Nephron (organoid): ENCODE data around the gene TRIOBP.
A peak's percentile ranks its signal among the peaks of the same experiment; 100 is the strongest.

Experiments
- H3K27ac Mint-ChIP-seq, 3 experiments: 2 replicates each; pipeline ENCODE4 v1.8.0; 2020; ENCODE audit warnings: mixed read lengths in 3 of 3, mild to moderate bottlenecking in 2 of 3, moderate library complexity in 1 of 3
- H3K27me3 Mint-ChIP-seq: 2 replicates; pipeline ENCODE4 v1.8.0; 2021; ENCODE audit warnings: low read depth, mild to moderate bottlenecking, moderate library complexity, mixed read lengths
- H3K36me3 Mint-ChIP-seq: 2 replicates; pipeline ENCODE4 v1.8.0; 2020; ENCODE audit warnings: low read depth, mixed read lengths
- H3K4me1 Mint-ChIP-seq: 2 replicates; pipeline ENCODE4 v1.8.0; 2020; ENCODE audit warnings: mixed read lengths
- H3K4me3 Mint-ChIP-seq, 3 experiments: 2 replicates each; pipeline ENCODE4 v1.8.0; 2020; ENCODE audit warnings: mild to moderate bottlenecking in 3 of 3, mixed read lengths in 3 of 3, moderate library complexity in 2 of 3
- H3K9me3 Mint-ChIP-seq: 2 replicates; pipeline ENCODE4 v1.8.0; 2020; ENCODE audit warnings: mixed read lengths
- TF ChIP-seq, protein P1 (sequence below), 3 experiments: fragments of 200-600 bp; sonication (generic); IDR thresholded peaks; one replicate each; pipeline ENCODE4 v1.5.0; 2021; ENCODE audit warnings: antibody characterized with exemption in 3 of 3; ENCODE audit not compliant: unreplicated experiment in 3 of 3

Gene TRIOBP

DNA sequence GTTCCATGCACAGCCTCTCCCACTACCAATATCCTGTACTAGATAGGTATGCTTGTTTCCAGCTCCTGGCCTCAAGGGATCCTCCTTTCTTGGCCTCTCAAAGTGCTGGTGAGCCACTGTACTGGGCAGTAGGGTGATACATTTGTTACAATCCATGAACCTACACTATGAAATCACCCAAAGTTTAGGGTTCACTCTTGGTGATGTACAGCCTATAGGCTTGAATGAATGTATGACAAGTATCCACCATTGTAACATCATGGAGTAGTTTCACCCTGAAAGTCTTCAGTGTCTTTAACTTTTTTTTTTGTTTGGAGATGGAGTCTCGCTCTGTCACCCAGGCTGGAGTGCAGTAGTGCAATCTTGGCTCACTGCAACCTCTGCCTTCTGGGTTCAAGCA is 31.8 kb downstream of the TRIOBP start:
- Mint-ChIP-seq H3K27me3 (no peaks in the 10 kb centered on the region), H3K4me1 (peaks cover 30% of the 10 kb centered on the region), H3K4me3 (no peak overlapping the region), H3K9me3 (peaks cover 5% of the 10 kb centered on the region), H3K36me3 (peaks cover 16% of the 10 kb centered on the region), H3K27ac (peak overlapping the region; percentile 27 to 92 (median 91))
- TF ChIP-seq, protein P1, sequence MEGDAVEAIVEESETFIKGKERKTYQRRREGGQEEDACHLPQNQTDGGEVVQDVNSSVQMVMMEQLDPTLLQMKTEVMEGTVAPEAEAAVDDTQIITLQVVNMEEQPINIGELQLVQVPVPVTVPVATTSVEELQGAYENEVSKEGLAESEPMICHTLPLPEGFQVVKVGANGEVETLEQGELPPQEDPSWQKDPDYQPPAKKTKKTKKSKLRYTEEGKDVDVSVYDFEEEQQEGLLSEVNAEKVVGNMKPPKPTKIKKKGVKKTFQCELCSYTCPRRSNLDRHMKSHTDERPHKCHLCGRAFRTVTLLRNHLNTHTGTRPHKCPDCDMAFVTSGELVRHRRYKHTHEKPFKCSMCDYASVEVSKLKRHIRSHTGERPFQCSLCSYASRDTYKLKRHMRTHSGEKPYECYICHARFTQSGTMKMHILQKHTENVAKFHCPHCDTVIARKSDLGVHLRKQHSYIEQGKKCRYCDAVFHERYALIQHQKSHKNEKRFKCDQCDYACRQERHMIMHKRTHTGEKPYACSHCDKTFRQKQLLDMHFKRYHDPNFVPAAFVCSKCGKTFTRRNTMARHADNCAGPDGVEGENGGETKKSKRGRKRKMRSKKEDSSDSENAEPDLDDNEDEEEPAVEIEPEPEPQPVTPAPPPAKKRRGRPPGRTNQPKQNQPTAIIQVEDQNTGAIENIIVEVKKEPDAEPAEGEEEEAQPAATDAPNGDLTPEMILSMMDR (IDR thresholded peaks at IDR 0.05; ENCODE audit: unreplicated experiment in 3 of 3), result no peak

DNA sequence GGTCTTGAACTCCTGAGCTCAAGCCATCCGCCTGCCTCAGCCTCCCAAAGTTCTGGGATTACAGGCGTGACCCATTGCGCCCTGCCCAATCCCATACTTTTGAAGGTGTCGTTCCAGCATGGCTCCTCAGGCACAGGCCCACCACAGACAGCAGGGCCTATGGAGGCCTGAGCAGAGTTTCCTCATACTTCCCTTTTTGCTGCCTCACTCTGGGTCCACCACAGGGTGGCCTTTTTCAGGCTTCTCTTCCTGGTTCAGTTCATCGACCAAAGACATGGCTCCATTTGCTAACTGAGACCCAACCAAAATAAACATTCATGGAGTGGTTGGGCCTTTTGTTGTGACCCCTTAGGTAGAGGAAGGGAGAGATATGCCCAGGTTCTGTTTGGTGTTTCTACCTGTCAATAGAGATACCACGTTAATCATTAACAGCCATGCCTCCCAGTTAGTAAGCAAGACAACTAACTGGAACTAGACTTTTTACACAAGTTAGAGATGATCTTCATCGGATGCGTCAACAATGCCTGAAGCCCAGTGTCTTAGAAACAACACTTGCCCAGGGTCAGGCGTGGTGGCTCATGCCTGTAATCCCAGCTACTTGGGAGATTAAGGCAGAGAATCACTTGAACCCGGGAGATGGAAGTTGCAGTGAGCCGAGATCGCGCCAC is 35.1 kb downstream of the TRIOBP start:
- TF ChIP-seq, protein P1 (IDR thresholded peaks at IDR 0.05; ENCODE audit: unreplicated experiment in 3 of 3), result no peak
- Mint-ChIP-seq H3K9me3 (no peaks in the 10 kb centered on the region), H3K4me3 (no peak overlapping the region), H3K27me3 (no peaks in the 10 kb centered on the region), H3K36me3 (no peaks in the 10 kb centered on the region), H3K27ac (peak overlapping the region; percentile 66 to 82 (median 71)), H3K4me1 (peaks cover 38% of the 10 kb centered on the region)

DNA sequence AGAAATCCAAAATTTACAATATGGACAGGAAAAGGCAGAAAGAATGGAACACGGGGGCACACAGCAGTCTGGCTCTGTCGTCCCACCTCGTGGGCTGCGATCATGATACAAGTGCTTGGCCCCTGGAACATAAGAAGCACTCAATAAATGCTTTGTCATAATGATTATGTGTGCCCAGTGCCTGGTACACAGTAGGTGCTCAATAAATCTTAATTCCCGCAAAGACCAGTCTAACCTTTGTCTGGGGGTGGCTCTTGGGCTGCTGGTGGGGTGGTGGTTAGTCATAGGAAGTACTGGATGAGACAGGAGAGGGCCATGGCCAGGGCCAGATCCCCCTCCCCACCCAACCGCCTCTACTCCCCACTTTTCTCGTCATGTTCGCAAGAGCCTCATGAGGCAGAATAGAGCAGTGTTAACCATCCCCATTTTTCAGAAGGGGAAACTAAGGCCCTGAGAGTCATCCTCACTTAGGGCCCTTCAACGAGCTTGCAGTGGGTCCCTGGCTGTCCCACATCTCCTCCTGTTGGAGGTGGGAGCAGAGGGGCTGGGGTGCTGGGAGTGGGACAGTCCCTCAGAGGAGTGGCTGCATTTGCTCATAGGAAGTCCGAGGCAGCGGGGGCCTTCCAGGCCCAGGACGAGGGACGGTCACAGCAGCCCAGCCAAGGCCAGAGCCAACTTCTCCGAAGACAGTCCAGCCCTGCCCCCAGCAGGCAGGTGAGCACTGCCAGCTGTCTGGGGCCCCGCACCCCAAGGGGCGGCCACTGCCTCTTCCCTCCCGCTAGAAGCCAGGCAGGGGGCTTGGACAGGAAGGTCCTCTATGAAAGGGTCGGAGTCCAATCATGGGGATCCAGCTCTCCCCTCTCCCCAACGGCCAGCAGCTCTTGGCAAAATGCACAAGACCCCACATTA is 36.1 kb downstream of the TRIOBP start:
- Mint-ChIP-seq H3K27me3 (no peaks in the 10 kb centered on the region), H3K4me1 (peaks cover 39% of the 10 kb centered on the region), H3K27ac (peak overlapping the region; percentile 66 to 82 (median 73)), H3K4me3 (no peak overlapping the region), H3K36me3 (no peaks in the 10 kb centered on the region), H3K9me3 (no peaks in the 10 kb centered on the region)
- TF ChIP-seq, protein P1 (IDR thresholded peaks at IDR 0.05; ENCODE audit: unreplicated experiment in 3 of 3), result no peak

DNA sequence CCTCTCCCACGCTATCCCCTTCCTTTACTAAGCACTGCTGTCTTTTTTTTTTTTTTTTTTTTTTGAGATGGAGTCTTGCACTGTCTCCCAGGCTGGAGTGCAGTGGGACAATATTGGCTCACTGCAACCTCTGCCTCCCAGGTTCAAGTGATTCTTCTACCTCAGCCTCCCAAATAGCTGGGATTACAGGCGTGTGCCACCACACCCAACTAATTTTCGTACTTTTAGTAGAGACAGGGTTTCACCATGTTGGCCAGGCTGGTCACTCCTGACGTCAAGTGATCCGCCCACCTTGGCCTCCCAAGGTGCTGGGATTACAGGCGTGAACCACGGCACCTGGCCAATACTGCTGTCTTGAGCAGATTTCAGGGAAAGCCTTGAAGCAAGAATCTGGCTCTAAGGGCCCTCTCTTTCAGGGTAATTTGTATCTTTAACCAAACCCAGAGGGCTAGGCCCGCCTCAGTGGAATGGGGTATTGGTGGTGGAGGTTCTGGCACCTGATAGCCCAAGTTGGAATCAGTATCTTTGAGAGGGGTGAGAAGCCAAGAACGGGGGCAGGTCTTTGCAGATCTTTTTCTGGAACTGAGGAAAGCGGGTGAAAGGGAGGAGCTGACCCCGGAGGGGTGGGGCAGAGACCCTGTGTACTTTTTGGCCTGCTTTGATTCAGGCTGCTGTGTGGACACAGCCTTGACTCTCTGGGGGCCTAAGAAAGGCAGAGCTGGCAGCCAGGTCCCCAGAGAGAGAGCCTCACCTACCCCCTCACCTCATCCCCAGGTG is 37.0 kb downstream of the TRIOBP start:
- Mint-ChIP-seq H3K4me3 (no peak overlapping the region), H3K36me3 (no peaks in the 10 kb centered on the region), H3K9me3 (no peaks in the 10 kb centered on the region), H3K27ac (peak overlapping the region in 2 of 3 experiments; percentile 50), H3K4me1 (peaks cover 39% of the 10 kb centered on the region), H3K27me3 (no peaks in the 10 kb centered on the region)
- TF ChIP-seq, protein P1 (IDR thresholded peaks at IDR 0.05; ENCODE audit: unreplicated experiment in 3 of 3), result no peak

DNA sequence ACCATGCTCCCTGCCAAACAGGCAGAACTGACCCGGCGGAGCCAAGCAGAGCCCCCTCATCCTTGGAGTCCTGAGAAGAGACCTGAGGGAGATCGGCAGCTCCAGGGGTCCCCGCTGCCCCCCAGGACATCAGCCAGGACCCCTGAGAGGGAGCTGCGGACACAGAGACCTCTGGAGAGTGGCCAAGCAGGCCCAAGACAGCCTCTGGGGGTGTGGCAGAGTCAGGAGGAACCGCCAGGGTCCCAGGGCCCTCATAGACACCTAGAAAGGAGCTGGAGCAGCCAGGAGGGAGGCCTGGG is 37.5 kb downstream of the TRIOBP start:
- Mint-ChIP-seq H3K27me3 (no peaks in the 10 kb centered on the region), H3K9me3 (no peaks in the 10 kb centered on the region), H3K36me3 (no peaks in the 10 kb centered on the region), H3K4me3 (no peak overlapping the region), H3K4me1 (peaks cover 44% of the 10 kb centered on the region), H3K27ac (peak overlapping the region in 1 of 3 experiments; percentile 50)
- TF ChIP-seq, protein P1 (IDR thresholded peaks at IDR 0.05; ENCODE audit: unreplicated experiment in 3 of 3), result no peak
